Loucy (cell line): ENCODE data around the gene SLC9A5.

Experiments used
- EZH2phosphoT487 ChIP-seq: fragments of 200-600 bp; IDR thresholded peaks from 2 replicates; pipeline ENCODE4 v1.6.1; 2018; ENCODE audit warnings: antibody characterized with exemption, mild to moderate bottlenecking, moderate library complexity, borderline replicate concordance
- TF ChIP-seq, protein P1 (sequence below): fragments of 200-600 bp; sonication (generic); conservative IDR thresholded peaks from 2 replicates; pipeline ENCODE4 v1.5.1; 2014; ENCODE audit warnings: mild to moderate bottlenecking, antibody characterized with exemption, low read length

DNA sequence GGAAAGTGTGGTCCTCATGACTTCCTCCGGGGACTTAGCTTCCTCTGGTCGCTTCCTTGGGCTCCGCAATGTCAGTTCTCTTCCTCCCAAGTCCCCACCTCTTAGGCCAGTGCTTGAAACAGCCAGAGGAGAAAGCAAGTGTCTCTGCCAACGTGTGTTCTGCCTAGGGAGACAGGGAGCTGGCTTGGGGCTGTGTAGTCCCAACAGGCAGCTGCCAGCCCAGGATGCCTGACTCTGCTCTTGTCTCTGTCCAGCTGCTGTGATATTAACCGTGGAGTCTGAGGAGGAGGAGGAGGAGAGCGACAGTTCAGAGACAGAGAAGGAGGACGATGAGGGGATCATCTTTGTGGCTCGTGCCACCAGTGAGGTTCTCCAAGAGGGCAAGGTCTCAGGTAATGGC is 17.1 kb downstream of the SLC9A5 start:
- TF ChIP-seq, protein P1, sequence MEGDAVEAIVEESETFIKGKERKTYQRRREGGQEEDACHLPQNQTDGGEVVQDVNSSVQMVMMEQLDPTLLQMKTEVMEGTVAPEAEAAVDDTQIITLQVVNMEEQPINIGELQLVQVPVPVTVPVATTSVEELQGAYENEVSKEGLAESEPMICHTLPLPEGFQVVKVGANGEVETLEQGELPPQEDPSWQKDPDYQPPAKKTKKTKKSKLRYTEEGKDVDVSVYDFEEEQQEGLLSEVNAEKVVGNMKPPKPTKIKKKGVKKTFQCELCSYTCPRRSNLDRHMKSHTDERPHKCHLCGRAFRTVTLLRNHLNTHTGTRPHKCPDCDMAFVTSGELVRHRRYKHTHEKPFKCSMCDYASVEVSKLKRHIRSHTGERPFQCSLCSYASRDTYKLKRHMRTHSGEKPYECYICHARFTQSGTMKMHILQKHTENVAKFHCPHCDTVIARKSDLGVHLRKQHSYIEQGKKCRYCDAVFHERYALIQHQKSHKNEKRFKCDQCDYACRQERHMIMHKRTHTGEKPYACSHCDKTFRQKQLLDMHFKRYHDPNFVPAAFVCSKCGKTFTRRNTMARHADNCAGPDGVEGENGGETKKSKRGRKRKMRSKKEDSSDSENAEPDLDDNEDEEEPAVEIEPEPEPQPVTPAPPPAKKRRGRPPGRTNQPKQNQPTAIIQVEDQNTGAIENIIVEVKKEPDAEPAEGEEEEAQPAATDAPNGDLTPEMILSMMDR, result no peak
- no peak for TF ChIP-seq EZH2phosphoT487
